Measurements from ENCODE around the gene AFDN.

The AFDN gene

GRCh38 chr6:167826896-167827582 lies at the start of gene AFDN:
AFDN (plus strand) TSS chr6:167826911; CDS start chr6:167827133, 222 bp downstream.
- no peak for DNase-seq (ENCODE audit: low read depth in 2 of 2)

GRCh38 chr6:167778497-167779128 lies 48.1 kb upstream of the AFDN start:
- no peak for DNase-seq (ENCODE audit: low read depth in 2 of 2)

- no peak for DNase-seq (ENCODE audit: low read depth in 2 of 2)
These were observed 47.4 kb upstream of the AFDN start for GRCh38 chr6:167779129-167779992.

- no peak for DNase-seq (ENCODE audit: low read depth in 2 of 2)
These were observed 46.6 kb upstream of the AFDN start for GRCh38 chr6:167779993-167780655.

- no peak for DNase-seq (ENCODE audit: low read depth in 2 of 2)
These were observed 45.5 kb upstream of the AFDN start for GRCh38 chr6:167781066-167781767.

- no peak for DNase-seq (ENCODE audit: low read depth in 2 of 2)
These were observed 44.8 kb upstream of the AFDN start for GRCh38 chr6:167781868-167782267.

GRCh38 chr6:167782698-167783517 lies 43.8 kb upstream of the AFDN start:
- DNase-seq (ENCODE audit: low read depth in 2 of 2): no peak

- no peak for DNase-seq (ENCODE audit: low read depth in 2 of 2)
These were observed 39.6 kb upstream of the AFDN start for GRCh38 chr6:167786853-167787675.

GRCh38 chr6:167787896-167788562 lies 38.7 kb upstream of the AFDN start:
- DNase-seq (ENCODE audit: low read depth in 2 of 2): no peak

- DNase-seq (ENCODE audit: low read depth in 2 of 2): no peak
These were observed 38.2 kb upstream of the AFDN start for GRCh38 chr6:167788563-167788903.

GRCh38 chr6:167789358-167789757 lies 37.4 kb upstream of the AFDN start:
- no peak for DNase-seq (ENCODE audit: low read depth in 2 of 2)

GRCh38 chr6:167791091-167791779 lies 35.5 kb upstream of the AFDN start:
- no peak for DNase-seq (ENCODE audit: low read depth in 2 of 2)

GRCh38 chr6:167791780-167792478 lies 34.8 kb upstream of the AFDN start:
- DNase-seq (ENCODE audit: low read depth in 2 of 2): no peak

GRCh38 chr6:167793421-167793820 lies 33.3 kb upstream of the AFDN start:
- no peak for DNase-seq (ENCODE audit: low read depth in 2 of 2)

GRCh38 chr6:167794161-167795157 lies 32.3 kb upstream of the AFDN start:
- DNase-seq (ENCODE audit: low read depth in 2 of 2): no peak

GRCh38 chr6:167795321-167795811 lies 31.3 kb upstream of the AFDN start:
- DNase-seq (ENCODE audit: low read depth in 2 of 2): no peak

- DNase-seq (ENCODE audit: low read depth in 2 of 2): no peak
These were observed 30.9 kb upstream of the AFDN start for GRCh38 chr6:167795874-167796191.

Data from stimulated activated CD4-positive, alpha-beta T cell treated with anti-CD3 and anti-CD28 coated beads, Interleukin-15, amount 100 ng/mL, for 48 hours (primary cell).